Kidney (tissue), 14 donors: Measurements from ENCODE around the gene PRDM16. TPM values are rescaled to one million over a fixed set of nuclear protein-coding genes. Genes with fewer than 3 reads are reported as not detected.

ENCODE experiments used
- DNase-seq, 5 donors: peaks; one replicate each; pipeline ENCODE4 v3.0.0-alpha.2; 2013 to 2020
- FAIRE-seq: peaks from 2 replicates; lab custom pipeline; 2012; peaks lifted over from hg19 to GRCh38; lab: Jason Lieb, UNC
- H3K27ac ChIP-seq, 2 donors: one replicate each; pipeline ENCODE4 v1.7.0; 2013; ENCODE audit warnings: low read depth in 2 of 2, low read length in 2 of 2, inconsistent platforms in 1 of 2
- H3K27me3 ChIP-seq: one replicate; pipeline ENCODE4 v1.7.1; 2013; ENCODE audit warnings: low read length, inconsistent platforms; ENCODE audit not compliant: control insufficient read depth, insufficient read depth
- H3K36me3 ChIP-seq, 3 donors: one replicate each; pipeline versions ENCODE4 v1.7.0 to v1.7.1; 2013; ENCODE audit warnings: low read length in 3 of 3, control low read depth in 1 of 3, inconsistent platforms in 1 of 3; ENCODE audit not compliant: insufficient read depth in 3 of 3, control insufficient read depth in 2 of 3
- H3K4me1 ChIP-seq, 3 donors: one replicate each; pipeline versions ENCODE4 v1.7.0 to v1.7.1; 2013; ENCODE audit warnings: low read length in 3 of 3, inconsistent platforms in 1 of 3, low read depth in 1 of 3; ENCODE audit not compliant: control insufficient read depth in 2 of 3, insufficient read depth in 2 of 3
- H3K4me3 ChIP-seq, 3 donors: one replicate each; pipeline versions ENCODE4 v1.7.0 to v1.8.1; 2013; ENCODE audit warnings: low read length in 3 of 3, control low read depth in 1 of 3, inconsistent platforms in 1 of 3
- H3K9ac ChIP-seq, 3 donors: one replicate each; pipeline versions ENCODE4 v1.7.0 to v1.7.1; 2013; ENCODE audit warnings: low read length in 3 of 3, control low read depth in 1 of 3, inconsistent platforms in 1 of 3
- H3K9me3 ChIP-seq, 3 donors: one replicate each; pipeline versions ENCODE4 v1.7.0 to v1.7.1; 2013; ENCODE audit warnings: low read length in 3 of 3, control low read depth in 1 of 3, inconsistent platforms in 1 of 3; ENCODE audit not compliant: control insufficient read depth in 2 of 3, insufficient read depth in 1 of 3
- CTCF ChIP-seq: IDR thresholded peaks from 3 replicates; pipeline ENCODE4 v1.5.1; 2012; ENCODE audit warnings: mild to moderate bottlenecking, moderate library complexity, borderline replicate concordance; ENCODE audit not compliant: insufficient read depth; ENCODE audit errors: extremely low read depth
- intact Hi-C: fragments of 100-400 bp; cut with DNase I; formaldehyde crosslinking; loops from one replicate; pipeline ENCODE4 v1.11.1; 2022
- polyA plus RNA-seq: library from polyadenylated mRNA; stranded (reverse); fragments of 350-450 nt; fragmentation: Illumina TruSeq; extraction: RNeasy Lipid Tissue Mini Kit (QIAGEN cat#74804); gene quantifications from one replicate; pipeline ENCODE4 v1.2.3, GENCODE V29; 2014; ENCODE audit warnings: low read depth, low replicate concordance; ENCODE audit not compliant: insufficient read depth
- total RNA-seq: library from RNA; stranded (reverse); fragmentation: NEBNext Ultra II Directional; extraction: Animal tissue kit (Norgen Biotek cat#: 25700); gene quantifications from one replicate; pipeline ENCODE4 v1.2.1, GENCODE V29; 2021
- donor health status: control.
- donor health status: control.
- donor health status: control.
- donor health status: control.
- donor health status: control.
- donor health status: DM: yes; HTN: yes; CAD: no.
- donor health status: Normal renal cell carcinoma (clear cell type).

The PRDM16 gene
- total and polyA plus RNA-seq, 2 donors from 2014 or later, result 3.0 to 21.9 TPM

GRCh38 chr1:3245344-3245743 is 176.3 kb downstream of the PRDM16 start:
- DNase-seq (no peak), FAIRE-seq (no peak)
- Histone ChIP-seq H3K9me3 (no peaks in the 10 kb centered on the region), H3K27ac (no peak overlapping the region), H3K9ac (no peak overlapping the region), H3K36me3 (no peaks in the 10 kb centered on the region), H3K27me3 (peaks cover 10% of the 10 kb centered on the region), H3K4me3 (no peak overlapping the region), H3K4me1 (peaks cover 0 to 4% (median 0%) of the 10 kb centered on the region in 3 donors)
- no peak for TF ChIP-seq CTCF
- intact Hi-C loops, result no loop called here

DNA sequence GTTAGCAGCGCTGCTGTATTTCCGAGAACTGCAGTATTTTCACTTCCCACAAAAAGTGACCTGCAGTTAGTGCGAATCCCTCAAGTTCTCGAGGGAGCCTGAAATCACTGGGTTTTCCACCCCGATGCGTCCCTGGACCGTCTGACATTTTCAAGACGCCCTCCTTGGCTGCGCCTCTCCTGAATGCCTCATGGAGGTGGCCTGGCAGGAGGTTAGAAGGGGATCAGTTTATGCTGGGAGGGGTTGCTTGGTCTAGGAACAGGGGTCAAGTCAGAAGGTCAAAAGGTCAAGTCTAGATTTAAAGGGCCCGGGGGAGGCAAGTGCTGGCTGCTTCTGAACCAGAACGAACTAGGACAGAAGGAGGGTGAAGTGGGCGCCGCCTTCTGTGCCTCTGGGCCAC is 176.8 kb downstream of the PRDM16 start:
- Histone ChIP-seq H3K4me3 (no peak overlapping the region), H3K27me3 (peaks cover 10% of the 10 kb centered on the region), H3K27ac (no peak overlapping the region), H3K9me3 (no peaks in the 10 kb centered on the region), H3K4me1 (peaks cover 0 to 4% (median 0%) of the 10 kb centered on the region in 3 donors), H3K9ac (no peak overlapping the region), H3K36me3 (no peaks in the 10 kb centered on the region)
- intact Hi-C loops, result no loop called here
- no peak for TF ChIP-seq CTCF
- DNase-seq (peak in 2 of 5 donors; percentile 24 to 42), FAIRE-seq (no peak)

- Histone ChIP-seq H3K9me3 (no peaks in the 10 kb centered on the region), H3K9ac (no peak overlapping the region), H3K36me3 (no peaks in the 10 kb centered on the region), H3K4me1 (peaks cover 0 to 4% (median 0%) of the 10 kb centered on the region in 3 donors), H3K27ac (no peak overlapping the region), H3K27me3 (peaks cover 10% of the 10 kb centered on the region), H3K4me3 (no peak overlapping the region)
- DNase-seq (no peak), FAIRE-seq (no peak)
- TF ChIP-seq CTCF, result no peak
- intact Hi-C loops, result no loop called here
Measured at GRCh38 chr1:3246251-3246650, 177.2 kb downstream of the PRDM16 start.

- H3K27ac ChIP-seq, result no peak overlapping the region
Measured at GRCh38 chr1:3247521-3248121, 178.6 kb downstream of the PRDM16 start.

More at GRCh38 chr1:3247521-3248121, 178.6 kb downstream of the PRDM16 start:
- Histone ChIP-seq H3K27me3 (peaks cover 6% of the 10 kb centered on the region), H3K36me3 (no peaks in the 10 kb centered on the region), H3K4me3 (no peak overlapping the region), H3K9me3 (no peaks in the 10 kb centered on the region), H3K9ac (no peak overlapping the region), H3K4me1 (peaks cover 0 to 4% (median 0%) of the 10 kb centered on the region in 3 donors)
- no peak for TF ChIP-seq CTCF
- DNase-seq (peak in 1 of 5 donors; percentile 18), FAIRE-seq (no peak)
- intact Hi-C loops, result no loop called here
